ENCODE measurements around the gene YY2. TPM values are rescaled to one million over a fixed set of nuclear protein-coding genes. Genes with fewer than 3 reads are reported as not detected.
"Not testable (repeated sequence)": the region's sequence is repeated elsewhere in the genome, so short reads cannot be mapped to it uniquely, and the experiment has no call there.

Gene YY2
- total and polyA plus RNA-seq, 8 donors, result 1.6 to 4.9 (median 4.6) TPM

GRCh38 chrX:21865436-21865835, 9.6 kb downstream of the YY2 start:
- DNase-seq (no peak), ATAC-seq (no peak)
- no peaks in the 10 kb centered on the region for H3K36me3 ChIP-seq
- H3K27me3 ChIP-seq, result no peaks in the 10 kb centered on the region
- intact Hi-C loops (cut with DNase I), result no loop called here
- TF ChIP-seq CTCF (IDR thresholded peaks at IDR 0.05), result no peak
- H3K9me3 ChIP-seq, result no peaks in the 10 kb centered on the region
- no peak overlapping the region for H3K27ac ChIP-seq
- no peak overlapping the region for H3K4me3 ChIP-seq
- H3K4me1 ChIP-seq, result no peaks in the 10 kb centered on the region

GRCh38 chrX:21870494-21870893, 14.7 kb downstream of the YY2 start:
- no peak for TF ChIP-seq CTCF (IDR thresholded peaks at IDR 0.05)
- H3K27ac ChIP-seq, result no peak overlapping the region
- H3K9me3 ChIP-seq, result no peaks in the 10 kb centered on the region
- DNase-seq (peak in 1 of 4 donors; percentile 15), ATAC-seq (no peak)
- H3K4me1 ChIP-seq, result no peaks in the 10 kb centered on the region
- no peak overlapping the region for H3K4me3 ChIP-seq
- intact Hi-C loops (cut with DNase I), result no loop called here
- H3K27me3 ChIP-seq, result no peaks in the 10 kb centered on the region
- no peaks in the 10 kb centered on the region for H3K36me3 ChIP-seq

- Histone ChIP-seq H3K27ac (no peak overlapping the region), H3K9me3 (no peaks in the 10 kb centered on the region), H3K27me3 (no peaks in the 10 kb centered on the region), H3K4me3 (no peak overlapping the region), H3K36me3 (no peaks in the 10 kb centered on the region), H3K4me1 (no peaks in the 10 kb centered on the region)
- no peak for DNase-seq
- no peak for ATAC-seq
- intact Hi-C loops (cut with DNase I), result no loop called here
- no peak for TF ChIP-seq CTCF (IDR thresholded peaks at IDR 0.05)
Measured at GRCh38 chrX:21873063-21873775, 17.4 kb downstream of the YY2 start.

GRCh38 chrX:21874182-21874581, 18.4 kb downstream of the YY2 start:
- H3K4me3 ChIP-seq; H3K27me3 ChIP-seq; DNase-seq; H3K9me3 ChIP-seq; intact Hi-C loops (cut with DNase I); ATAC-seq; H3K27ac ChIP-seq; H3K36me3 ChIP-seq; H3K4me1 ChIP-seq: not testable (repeated sequence)

GRCh38 chrX:21875013-21875412, 19.2 kb downstream of the YY2 start:
- Histone ChIP-seq H3K9me3 (no peaks in the 10 kb centered on the region), H3K4me1 (no peaks in the 10 kb centered on the region), H3K36me3 (no peaks in the 10 kb centered on the region), H3K27me3 (no peaks in the 10 kb centered on the region), H3K4me3 (no peak overlapping the region), H3K27ac (no peak overlapping the region)
- TF ChIP-seq CTCF (IDR thresholded peaks at IDR 0.05), result no peak
- intact Hi-C loops (cut with DNase I), result no loop called here
- DNase-seq (no peak), ATAC-seq (no peak)

All from left lung (tissue), 10 donors.